Mesenchymal stem cell (in vitro differentiated cells and primary cell): ENCODE data around the gene ADCK2.
"Not testable (repeated sequence)": the region's sequence is repeated elsewhere in the genome, so short reads cannot be mapped to it uniquely, and the experiment has no call there.

Experiments
- DNase-seq: peaks from one replicate; pipeline ENCODE4 v3.0.0-alpha.2; 2013
- H2AFZ ChIP-seq: one replicate; pipeline ENCODE4 v1.6.1; 2013; ENCODE audit warnings: low read depth, mild to moderate bottlenecking, control low read depth, inconsistent platforms, low read length, moderate library complexity
- H2AK5ac ChIP-seq: 2 replicates; pipeline ENCODE4 v1.6.1; 2013; ENCODE audit warnings: low read length, moderate library complexity, mild to moderate bottlenecking, inconsistent platforms; ENCODE audit not compliant: severe bottlenecking
- H2BK120ac ChIP-seq: one replicate; pipeline ENCODE4 v1.6.1; 2013; ENCODE audit warnings: low read depth, mild to moderate bottlenecking, inconsistent platforms, low read length, moderate library complexity
- H2BK12ac ChIP-seq, 2 experiments: one replicate each; pipeline ENCODE4 v1.6.1; 2013; ENCODE audit warnings: inconsistent platforms in 2 of 2, low read length in 2 of 2, mild to moderate bottlenecking in 2 of 2, moderate library complexity in 2 of 2, control low read depth in 1 of 2
- H2BK15ac ChIP-seq: one replicate; pipeline ENCODE4 v1.6.1; 2013; ENCODE audit warnings: mild to moderate bottlenecking, low read depth, inconsistent platforms; ENCODE audit not compliant: poor library complexity, severe bottlenecking
- H2BK5ac ChIP-seq: 2 replicates; pipeline ENCODE4 v1.6.1; 2013; ENCODE audit warnings: low read depth, mild to moderate bottlenecking, low read length, control low read depth, inconsistent platforms; ENCODE audit not compliant: poor library complexity, severe bottlenecking
- H3K14ac ChIP-seq, 2 experiments: one replicate each; pipeline ENCODE4 v1.6.1; 2013; ENCODE audit warnings: inconsistent platforms in 2 of 2, low read length in 2 of 2, control low read depth in 1 of 2, mild to moderate bottlenecking in 1 of 2, moderate library complexity in 1 of 2
- H3K18ac ChIP-seq, 2 experiments: one replicate each; pipeline ENCODE4 v1.6.1; 2013; ENCODE audit warnings: inconsistent platforms in 2 of 2, low read length in 2 of 2, control low read depth in 1 of 2, low read depth in 1 of 2, mild to moderate bottlenecking in 1 of 2
- H3K23ac ChIP-seq, 2 experiments: one replicate each; pipeline ENCODE4 v1.6.1; 2013; ENCODE audit warnings: inconsistent platforms in 2 of 2, low read length in 2 of 2, mild to moderate bottlenecking in 2 of 2, moderate library complexity in 2 of 2, control low read depth in 1 of 2
- H3K27ac ChIP-seq: 2 replicates; pipeline ENCODE4 v1.5.1; 2013; ENCODE audit warnings: mild to moderate bottlenecking, moderate library complexity, low read length, control low read depth, inconsistent platforms; ENCODE audit not compliant: poor library complexity, severe bottlenecking
- H3K27me3 ChIP-seq, 2 experiments: 2 replicates each; pipeline versions ENCODE4 v1.6.1 to v1.7.0; 2013; ENCODE audit warnings: low read length in 2 of 2, mild to moderate bottlenecking in 2 of 2, moderate library complexity in 2 of 2, control low read depth in 1 of 2, inconsistent platforms in 1 of 2; ENCODE audit not compliant: control insufficient read depth in 1 of 2, insufficient read depth in 1 of 2
- H3K36me3 ChIP-seq, 2 experiments: 2 replicates each; pipeline versions ENCODE4 v1.6.1 to v1.7.0; 2013; ENCODE audit warnings: low read length in 2 of 2, control low read depth in 1 of 2, inconsistent platforms in 1 of 2, low read depth in 1 of 2, mild to moderate bottlenecking in 1 of 2; ENCODE audit not compliant: insufficient read depth in 2 of 2, control insufficient read depth in 1 of 2
- H3K4ac ChIP-seq, 2 experiments: one replicate each; pipeline ENCODE4 v1.6.1; 2013; ENCODE audit warnings: inconsistent platforms in 2 of 2, low read length in 2 of 2, mild to moderate bottlenecking in 2 of 2, moderate library complexity in 2 of 2, control low read depth in 1 of 2, low read depth in 1 of 2
- H3K4me1 ChIP-seq: 2 replicates; pipeline ENCODE4 v1.6.1; 2013; ENCODE audit warnings: low read depth, low read length, control low read depth; ENCODE audit not compliant: control insufficient read depth, insufficient read depth
- H3K4me2 ChIP-seq: 2 replicates; pipeline ENCODE4 v1.6.1; 2013; ENCODE audit warnings: low read length, mild to moderate bottlenecking, inconsistent platforms; ENCODE audit not compliant: poor library complexity, severe bottlenecking
- H3K4me3 ChIP-seq, 2 experiments: 2 replicates each; pipeline versions ENCODE4 v1.5.1 to v1.7.0; 2013; ENCODE audit warnings: low read length in 2 of 2, mild to moderate bottlenecking in 2 of 2, control low read depth in 1 of 2, low read depth in 1 of 2; ENCODE audit not compliant: insufficient read depth in 1 of 2
- H3K79me1 ChIP-seq: replicated peaks from 2 replicates; pipeline ENCODE4 v1.6.1; 2013; ENCODE audit warnings: mild to moderate bottlenecking, control low read depth, low read length, inconsistent platforms; ENCODE audit not compliant: poor library complexity, severe bottlenecking
- H3K9ac ChIP-seq: 2 replicates; pipeline ENCODE4 v1.7.0; 2013; ENCODE audit warnings: mild to moderate bottlenecking, low read length, moderate library complexity
- H3K9me3 ChIP-seq: 2 replicates; pipeline ENCODE4 v1.7.0; 2013; ENCODE audit warnings: mild to moderate bottlenecking, low read length; ENCODE audit not compliant: control insufficient read depth
- H4K8ac ChIP-seq: one replicate; pipeline ENCODE4 v1.6.1; 2013; ENCODE audit warnings: inconsistent platforms, mild to moderate bottlenecking, low read length, moderate library complexity
- H4K91ac ChIP-seq: one replicate; pipeline ENCODE4 v1.6.1; 2013; ENCODE audit warnings: mild to moderate bottlenecking, low read length, inconsistent platforms
- WGBS: methylation state at CpG from one replicate; pipeline ENCODE4 v1.1.7; 2013; ENCODE audit warnings: mixed read lengths; 5-methylcytosine and 5-hydroxymethylcytosine counted together

ADCK2 gene

GRCh38 chr7:140691376-140692045 lies 18.8 kb downstream of the ADCK2 start:
- Histone ChIP-seq H2AK5ac (no peak overlapping the region), H3K18ac (no peak overlapping the region)
- 88% methylated on average over 9 of the region's 12 CpGs for WGBS

GRCh38 chr7:140693849-140694248 lies 21.1 kb downstream of the ADCK2 start:
- not testable (repeated sequence) for H2BK5ac ChIP-seq, H2AFZ ChIP-seq, H3K4me3 ChIP-seq, H4K91ac ChIP-seq, DNase-seq, H4K8ac ChIP-seq, H2BK15ac ChIP-seq, H2BK120ac ChIP-seq, H3K4ac ChIP-seq, H3K27ac ChIP-seq, H3K9ac ChIP-seq, H3K4me2 ChIP-seq, H2BK12ac ChIP-seq, H3K23ac ChIP-seq, H3K27me3 ChIP-seq, H3K14ac ChIP-seq, H3K4me1 ChIP-seq, H2AK5ac ChIP-seq, H3K9me3 ChIP-seq, H3K18ac ChIP-seq, H3K79me1 ChIP-seq
- WGBS: 96% methylated on average over 10 of the region's 10 CpGs
- H3K36me3 ChIP-seq: peaks cover 32% of the 10 kb centered on the region in 2 experiments

More at GRCh38 chr7:140691376-140692045, 18.8 kb downstream of the ADCK2 start:
- H2AFZ ChIP-seq: no peak overlapping the region
- H3K4me3 ChIP-seq: no peak overlapping the region
- no peaks in the 10 kb centered on the region for H3K9me3 ChIP-seq
- no peak overlapping the region for H2BK12ac ChIP-seq
- no peak overlapping the region for H3K23ac ChIP-seq
- H3K14ac ChIP-seq: no peak overlapping the region
- H3K79me1 ChIP-seq: peaks cover 4% of the 10 kb centered on the region
- H3K27me3 ChIP-seq: no peaks in the 10 kb centered on the region
- no peak overlapping the region for H3K9ac ChIP-seq
- no peak overlapping the region for H2BK15ac ChIP-seq
- no peak for DNase-seq
- no peak overlapping the region for H3K27ac ChIP-seq
- H3K4me1 ChIP-seq: peaks cover 2% of the 10 kb centered on the region
- H3K36me3 ChIP-seq: peaks cover 42 to 43% of the 10 kb centered on the region in 2 experiments
- no peak overlapping the region for H4K8ac ChIP-seq
- no peak overlapping the region for H3K4me2 ChIP-seq
- no peak overlapping the region for H2BK120ac ChIP-seq
- H3K4ac ChIP-seq: no peak overlapping the region
- H4K91ac ChIP-seq: no peak overlapping the region
- H2BK5ac ChIP-seq: no peak overlapping the region

- WGBS: 92% methylated on average over 6 of the region's 6 CpGs
- H3K9ac ChIP-seq: no peak overlapping the region
- no peak overlapping the region for H2BK5ac ChIP-seq
- no peak overlapping the region for H3K14ac ChIP-seq
- no peak overlapping the region for H3K4me3 ChIP-seq
- no peak overlapping the region for H2BK120ac ChIP-seq
- no peak overlapping the region for H2BK12ac ChIP-seq
- no peak overlapping the region for H2AFZ ChIP-seq
- DNase-seq: no peak
- no peaks in the 10 kb centered on the region for H3K9me3 ChIP-seq
- no peak overlapping the region for H3K4ac ChIP-seq
- H3K27me3 ChIP-seq: no peaks in the 10 kb centered on the region
- H3K4me1 ChIP-seq: peaks cover 10% of the 10 kb centered on the region
- H3K79me1 ChIP-seq: peaks cover 6% of the 10 kb centered on the region
- H4K91ac ChIP-seq: no peak overlapping the region
- no peak overlapping the region for H2BK15ac ChIP-seq
- no peak overlapping the region for H3K27ac ChIP-seq
- H2AK5ac ChIP-seq: no peak overlapping the region
- H3K18ac ChIP-seq: no peak overlapping the region
- H4K8ac ChIP-seq: no peak overlapping the region
- no peak overlapping the region for H3K4me2 ChIP-seq
- H3K23ac ChIP-seq: no peak overlapping the region
- H3K36me3 ChIP-seq: peaks cover 27% of the 10 kb centered on the region in 2 experiments
Measured at GRCh38 chr7:140694592-140694991, 21.8 kb downstream of the ADCK2 start.

GRCh38 chr7:140695381-140695780 lies 22.6 kb downstream of the ADCK2 start:
- WGBS: 96% methylated on average over 9 of the region's 11 CpGs
- Histone ChIP-seq H2AK5ac (no peak overlapping the region), H3K4me1 (peaks cover 10% of the 10 kb centered on the region), H3K4me2 (no peak overlapping the region), H3K18ac (no peak overlapping the region), H2BK120ac (no peak overlapping the region), H3K23ac (no peak overlapping the region), H3K9ac (peak overlapping the region; percentile 95), H3K9me3 (no peaks in the 10 kb centered on the region), H3K36me3 (peaks cover 23 to 24% of the 10 kb centered on the region in 2 experiments), H2BK15ac (no peak overlapping the region), H4K91ac (no peak overlapping the region), H3K4me3 (no peak overlapping the region), H2BK5ac (no peak overlapping the region), H4K8ac (no peak overlapping the region), H3K27ac (no peak overlapping the region), H3K14ac (no peak overlapping the region), H2BK12ac (no peak overlapping the region), H3K79me1 (peaks cover 6% of the 10 kb centered on the region), H2AFZ (no peak overlapping the region), H3K4ac (no peak overlapping the region), H3K27me3 (no peaks in the 10 kb centered on the region)
- no peak for DNase-seq
